GM18861 (cell line): ENCODE data around the gene AEN.

Source experiments
- ATAC-seq: cut with Tn5 transposase; IDR thresholded peaks from one replicate; pipeline ENCODE4 v1.9.1; 2021; ENCODE audit not compliant: unreplicated experiment

AEN gene

GRCh38 chr15:88663141-88663621, 42.0 kb downstream of the AEN start:
- no peak for ATAC-seq

- ATAC-seq = no peak
Measured at GRCh38 chr15:88664151-88664778, 43.1 kb downstream of the AEN start.

DNA sequence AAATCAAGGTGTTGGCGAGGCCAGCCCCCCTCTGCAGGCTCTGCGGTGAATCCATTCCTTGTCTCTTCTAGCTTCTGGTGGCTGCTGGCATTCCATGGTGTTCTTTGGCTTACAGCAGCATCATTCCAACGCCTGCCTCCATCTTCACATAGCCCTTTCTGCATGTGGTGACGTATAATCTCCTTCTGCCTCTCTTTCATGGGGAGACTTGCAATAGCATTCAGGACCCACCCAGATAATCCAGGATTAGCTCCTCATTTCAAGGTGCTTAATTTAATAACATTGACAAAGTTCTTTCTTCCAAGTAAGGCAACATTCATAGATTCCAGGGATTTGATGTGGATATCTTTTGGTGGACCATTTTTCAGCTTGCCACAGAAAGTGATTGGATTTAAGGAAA, 53.5 kb downstream of the AEN start:
- no peak for ATAC-seq

GRCh38 chr15:88678755-88679154, 57.6 kb downstream of the AEN start:
- ATAC-seq = no peak

- no peak for ATAC-seq
Measured at GRCh38 chr15:88680241-88681001, 59.3 kb downstream of the AEN start.

- ATAC-seq = no peak
Measured at GRCh38 chr15:88681610-88682221, 60.6 kb downstream of the AEN start.
